ENCODE data around the gene AP1B1. TPM values are rescaled to one million over a fixed set of nuclear protein-coding genes. Genes with fewer than 3 reads are reported as not detected.

Gene AP1B1
- total and polyA plus RNA-seq, 2 donors (not counting 1 experiment from before 2014, with no cell fraction given): 44.1 to 45.6 TPM

DNA sequence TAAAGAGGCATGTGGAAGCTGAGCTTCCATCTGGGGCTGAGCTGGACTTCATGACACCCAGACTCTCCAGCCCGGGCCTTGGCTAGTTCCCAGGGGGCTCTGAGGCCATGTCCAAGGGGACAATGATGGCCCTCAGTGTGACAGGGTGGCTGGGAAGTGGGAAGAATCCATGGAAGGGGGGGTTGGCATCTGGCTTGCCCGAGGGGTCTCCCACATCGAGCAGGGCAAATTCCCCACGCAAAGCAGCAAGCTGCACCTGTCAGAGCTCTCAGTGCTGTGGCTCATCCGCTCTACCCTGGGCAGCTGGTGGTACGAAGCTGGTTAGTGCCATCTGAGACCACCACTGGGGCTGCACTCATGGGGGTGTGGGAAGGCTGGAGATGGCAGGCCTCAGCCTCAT lies 9.4 kb upstream of the AP1B1 start:
- no peak for DNase-seq (ENCODE audit: low read depth in 2 of 2)
- Histone ChIP-seq H3K4me3 (replicated peaks in 1 of 4; ENCODE audit: control extremely low read depth in 1 of 4, insufficient read depth in 1 of 4, low read depth in 3 of 4, low read length in 4 of 4) (no peak overlapping the region), H3K4me1 (ENCODE audit: control insufficient read depth, extremely low read depth, insufficient read depth, low read length) (no peaks in the 10 kb centered on the region), H3K9me3 (ENCODE audit: control insufficient read depth, insufficient read depth, low read depth, low read length) (no peaks in the 10 kb centered on the region), H3K9ac (ENCODE audit: insufficient read depth, low read length) (no peak overlapping the region), H3K36me3 (ENCODE audit: control insufficient read depth, insufficient read depth, low read length) (no peaks in the 10 kb centered on the region), H4K20me1 (ENCODE audit: control insufficient read depth, extremely low read depth, insufficient read depth, low read length) (no peaks in the 10 kb centered on the region), H3K79me2 (ENCODE audit: control insufficient read depth, insufficient read depth, low read length) (no peaks in the 10 kb centered on the region), H3K27me3 (ENCODE audit: control insufficient read depth, insufficient read depth, low read length) (peaks cover 2% of the 10 kb centered on the region), H2AFZ (ENCODE audit: low read length) (no peak overlapping the region), H3K27ac (ENCODE audit: insufficient read depth, low read length) (no peak overlapping the region), H3K4me2 (ENCODE audit: extremely low read depth, insufficient read depth, low read length) (no peak overlapping the region)
- TF ChIP-seq EZH2 (IDR thresholded peaks at IDR 0.05; ENCODE audit: low read length, missing control alignments) (no peak), CTCF (conservative IDR thresholded peaks at IDR 0.05 in 1 of 2, IDR thresholded peaks at IDR 0.05 in 1 of 2; ENCODE audit: low read depth in 1 of 2, low read length in 2 of 2) (no peak)

GRCh38 chr22:29396126-29396525 lies 7.8 kb upstream of the AP1B1 start:
- DNase-seq (ENCODE audit: low read depth in 2 of 2): no peak
- Histone ChIP-seq H3K79me2 (ENCODE audit: control insufficient read depth, insufficient read depth, low read length) (no peaks in the 10 kb centered on the region), H3K4me3 (replicated peaks in 1 of 4; ENCODE audit: control extremely low read depth in 1 of 4, insufficient read depth in 1 of 4, low read depth in 3 of 4, low read length in 4 of 4) (no peak overlapping the region), H3K27me3 (ENCODE audit: control insufficient read depth, insufficient read depth, low read length) (no peaks in the 10 kb centered on the region), H3K36me3 (ENCODE audit: control insufficient read depth, insufficient read depth, low read length) (no peaks in the 10 kb centered on the region), H3K9me3 (ENCODE audit: control insufficient read depth, insufficient read depth, low read depth, low read length) (no peaks in the 10 kb centered on the region), H2AFZ (ENCODE audit: low read length) (no peak overlapping the region), H3K4me2 (ENCODE audit: extremely low read depth, insufficient read depth, low read length) (no peak overlapping the region), H3K27ac (ENCODE audit: insufficient read depth, low read length) (no peak overlapping the region), H3K9ac (ENCODE audit: insufficient read depth, low read length) (no peak overlapping the region), H4K20me1 (ENCODE audit: control insufficient read depth, extremely low read depth, insufficient read depth, low read length) (no peaks in the 10 kb centered on the region), H3K4me1 (ENCODE audit: control insufficient read depth, extremely low read depth, insufficient read depth, low read length) (no peaks in the 10 kb centered on the region)
- TF ChIP-seq EZH2 (IDR thresholded peaks at IDR 0.05; ENCODE audit: low read length, missing control alignments) (no peak), CTCF (conservative IDR thresholded peaks at IDR 0.05 in 1 of 2, IDR thresholded peaks at IDR 0.05 in 1 of 2; ENCODE audit: low read depth in 1 of 2, low read length in 2 of 2) (no peak)

- Histone ChIP-seq H3K4me1 (ENCODE audit: control insufficient read depth, extremely low read depth, insufficient read depth, low read length) (no peaks in the 10 kb centered on the region), H3K27ac (ENCODE audit: insufficient read depth, low read length) (no peak overlapping the region), H3K79me2 (ENCODE audit: control insufficient read depth, insufficient read depth, low read length) (no peaks in the 10 kb centered on the region), H3K9ac (ENCODE audit: insufficient read depth, low read length) (no peak overlapping the region), H3K27me3 (ENCODE audit: control insufficient read depth, insufficient read depth, low read length) (no peaks in the 10 kb centered on the region), H3K4me2 (ENCODE audit: extremely low read depth, insufficient read depth, low read length) (no peak overlapping the region), H2AFZ (ENCODE audit: low read length) (no peak overlapping the region), H3K4me3 (replicated peaks in 1 of 4; ENCODE audit: control extremely low read depth in 1 of 4, insufficient read depth in 1 of 4, low read depth in 3 of 4, low read length in 4 of 4) (no peak overlapping the region), H3K36me3 (ENCODE audit: control insufficient read depth, insufficient read depth, low read length) (no peaks in the 10 kb centered on the region), H4K20me1 (ENCODE audit: control insufficient read depth, extremely low read depth, insufficient read depth, low read length) (no peaks in the 10 kb centered on the region), H3K9me3 (ENCODE audit: control insufficient read depth, insufficient read depth, low read depth, low read length) (no peaks in the 10 kb centered on the region)
- peak; percentile 81 to 83 for TF ChIP-seq CTCF (conservative IDR thresholded peaks at IDR 0.05 in 1 of 2, IDR thresholded peaks at IDR 0.05 in 1 of 2; ENCODE audit: low read depth in 1 of 2, low read length in 2 of 2)
- no peak for TF ChIP-seq EZH2 (IDR thresholded peaks at IDR 0.05; ENCODE audit: low read length, missing control alignments)
- peak; percentile 59 to 75 for DNase-seq (ENCODE audit: low read depth in 2 of 2)
These were observed 6.7 kb upstream of the AP1B1 start for GRCh38 chr22:29394931-29395581.
